Dedifferentiated amniotic fluid mesenchymal stem cell (primary cell): Measurements from ENCODE around the gene PHLPP1.

Experiments used
- DNase-seq: peaks from one replicate; pipeline ENCODE4 v3.0.0-alpha.2; 2016; ENCODE audit errors: extremely low spot score

Gene PHLPP1

DNA sequence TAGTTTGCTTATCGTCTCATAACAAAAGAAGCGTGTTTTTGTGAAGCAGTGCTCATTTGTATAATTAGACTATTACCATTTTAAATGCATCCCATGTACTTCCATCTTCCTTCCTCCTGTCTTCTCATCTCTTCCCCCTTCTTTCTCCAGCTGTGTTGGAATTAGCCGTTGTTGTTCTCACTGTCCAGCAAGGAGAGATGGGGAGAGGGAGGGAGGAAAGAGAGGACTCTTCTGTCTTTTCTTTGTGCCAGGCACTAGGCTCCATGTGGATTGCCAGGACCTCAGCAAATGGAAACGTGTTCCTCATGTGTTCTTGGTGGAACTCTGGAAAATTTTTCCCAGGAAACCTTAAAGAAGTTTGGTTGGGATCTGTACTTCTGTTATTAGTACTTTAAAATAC, 131.7 kb downstream of the PHLPP1 start:
- DNase-seq, result no peak

DNA sequence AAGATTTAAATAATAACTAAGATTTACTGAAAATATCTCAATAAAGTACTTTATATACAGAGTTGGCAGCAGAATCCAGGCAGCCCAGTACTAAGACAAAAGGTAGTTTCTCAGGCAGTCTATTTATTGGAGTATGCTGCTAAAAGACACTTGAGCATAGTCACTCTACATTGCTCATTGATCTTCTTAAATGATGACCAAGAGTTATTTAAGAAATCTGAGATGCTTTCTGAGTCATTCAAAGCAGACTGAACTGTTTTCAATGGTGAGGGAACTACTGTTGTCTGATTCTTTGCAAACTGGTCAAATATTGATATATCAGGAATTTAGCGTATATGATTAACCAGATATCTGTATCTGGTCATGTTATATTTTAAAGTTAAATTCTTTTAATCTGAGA, 133.6 kb downstream of the PHLPP1 start:
- no peak for DNase-seq

DNA sequence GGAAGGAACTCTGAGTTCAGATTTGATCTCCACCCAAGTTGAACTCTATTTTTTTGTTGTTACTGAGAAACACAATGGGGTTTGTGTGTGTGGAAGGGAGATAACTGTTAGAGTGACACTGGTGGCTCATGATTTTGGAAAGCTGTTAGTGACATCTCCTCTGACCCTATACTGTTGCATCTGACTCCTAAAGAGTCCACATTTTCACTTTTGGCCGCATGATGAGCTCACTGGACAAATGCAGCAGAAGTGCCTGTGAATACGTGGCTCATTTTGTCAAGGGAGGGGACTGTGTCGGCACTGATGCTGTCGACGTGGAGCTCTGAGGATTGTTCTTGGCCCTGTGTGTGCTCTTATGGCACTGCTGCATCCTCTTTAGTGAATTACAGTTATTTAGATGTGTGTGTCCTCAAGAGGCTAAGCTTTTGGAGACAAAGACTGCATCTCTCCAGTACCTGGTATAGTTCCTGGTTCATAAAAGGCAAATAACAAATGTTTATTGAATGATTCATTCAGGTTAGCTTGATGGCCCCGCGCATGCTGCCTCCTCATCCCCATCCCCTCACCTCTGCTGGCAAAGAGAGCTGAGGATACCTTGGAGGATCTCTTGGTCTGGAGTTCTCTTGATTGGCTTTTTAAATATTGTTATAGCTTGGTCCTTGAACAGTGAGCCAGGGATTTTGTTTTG, 135.4 kb downstream of the PHLPP1 start:
- no peak for DNase-seq

DNA sequence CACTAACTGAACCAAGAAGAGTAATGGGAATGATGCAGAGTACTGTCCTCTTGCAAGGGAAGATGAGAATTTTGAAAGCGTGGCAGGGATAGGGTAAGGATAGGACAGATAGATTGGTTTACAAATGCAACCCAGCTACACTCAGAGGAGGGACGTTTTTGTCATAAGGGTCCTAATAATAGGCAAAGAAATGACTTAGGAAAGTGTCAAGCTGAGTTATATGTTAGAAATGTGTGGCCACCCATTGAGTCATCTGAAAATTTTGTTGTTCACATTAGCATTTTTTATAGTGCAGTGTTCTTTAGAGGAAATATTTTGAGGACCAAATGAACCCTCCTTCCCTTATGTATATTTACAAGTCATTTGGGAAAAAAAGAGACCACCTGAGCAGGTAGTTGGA, 137.5 kb downstream of the PHLPP1 start:
- DNase-seq, result no peak

DNA sequence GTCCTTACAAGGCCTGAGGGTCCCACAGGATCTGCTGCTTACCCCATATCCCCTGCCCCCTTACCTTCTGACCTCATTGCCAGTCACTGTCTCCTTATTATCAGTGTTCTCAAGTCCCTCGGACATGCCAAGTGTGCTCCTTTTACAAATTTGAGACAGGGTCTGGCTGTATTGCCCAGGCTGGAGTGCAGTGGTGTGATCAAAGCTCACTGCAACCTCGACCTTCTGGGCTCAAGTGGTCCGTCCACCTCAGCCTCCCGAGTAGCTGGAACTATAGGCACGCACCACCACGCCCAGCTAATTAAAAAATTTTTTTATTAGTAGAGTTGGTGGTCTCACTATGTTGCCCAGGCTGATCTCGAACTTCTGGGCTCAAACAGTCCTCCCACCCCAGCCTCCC, 141.0 kb downstream of the PHLPP1 start:
- no peak for DNase-seq

DNA sequence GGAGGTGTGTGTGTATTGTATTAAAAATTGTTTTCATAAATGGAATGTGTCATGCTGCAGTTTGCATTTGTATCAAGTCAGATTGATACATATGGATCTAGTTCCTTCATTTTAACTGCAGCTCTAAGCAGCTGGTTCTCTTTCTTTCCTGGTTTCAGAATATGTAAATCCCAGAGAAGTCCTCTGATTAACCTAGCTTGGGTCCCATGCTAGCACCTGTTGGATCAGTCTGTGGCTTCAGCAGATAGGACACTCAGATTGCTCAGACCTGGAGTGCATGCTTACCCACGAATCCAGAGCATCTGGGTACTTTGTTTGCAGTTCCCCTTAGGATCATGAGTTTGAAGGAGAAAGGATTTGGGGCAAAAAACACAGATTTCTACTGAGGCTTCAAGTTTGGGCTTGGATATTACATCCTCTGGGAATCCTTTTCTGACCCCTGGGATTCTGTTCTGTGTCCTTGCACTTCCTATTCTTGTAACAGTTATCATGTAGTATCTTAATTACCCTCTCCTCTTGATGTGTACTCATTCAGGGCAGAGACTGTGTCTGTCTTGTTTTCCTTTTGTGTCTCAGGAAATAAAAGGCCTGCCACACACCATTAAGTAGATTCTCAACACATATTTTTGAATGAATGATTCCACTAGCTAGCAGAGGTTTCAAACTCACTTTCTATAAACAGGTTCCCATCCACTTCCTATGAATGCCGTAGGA, 142.1 kb downstream of the PHLPP1 start:
- no peak for DNase-seq

DNA sequence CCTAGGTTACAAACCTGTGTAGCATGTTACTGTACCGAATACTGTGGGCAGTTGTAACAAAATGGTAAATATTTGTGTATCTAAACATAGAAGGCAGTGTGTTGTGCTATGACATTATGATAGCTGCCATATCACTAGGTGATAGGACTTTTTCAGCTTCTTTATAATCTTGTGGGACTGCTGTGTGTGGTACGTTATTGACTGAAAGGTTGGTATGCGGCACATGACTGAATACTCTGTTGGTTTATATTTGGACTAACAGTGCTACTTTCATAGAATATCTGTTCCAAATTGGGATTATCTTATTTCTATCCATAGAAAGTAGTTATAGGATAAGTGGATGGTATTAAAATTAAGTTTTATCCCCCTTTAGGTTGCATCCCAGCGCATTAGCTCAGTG, 144.7 kb downstream of the PHLPP1 start:
- DNase-seq, result no peak

DNA sequence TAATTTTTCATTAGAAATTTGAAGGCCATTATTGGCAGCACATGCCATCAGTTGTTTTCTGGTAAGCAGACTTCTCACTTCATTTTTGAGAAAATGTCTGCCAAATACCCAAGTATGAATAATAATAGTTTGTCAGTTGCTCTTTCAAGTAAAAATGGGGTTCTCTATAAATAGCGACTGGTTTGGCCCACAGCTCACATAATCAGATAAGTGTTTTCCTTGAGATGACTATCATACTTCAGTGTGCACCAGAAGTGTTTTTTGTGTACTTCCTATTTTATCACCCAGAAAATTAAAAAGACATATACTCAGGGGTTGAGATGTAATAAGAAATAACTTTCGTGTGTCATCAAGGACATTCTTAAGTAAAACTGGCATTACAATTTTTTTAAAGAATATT, 147.1 kb downstream of the PHLPP1 start:
- no peak for DNase-seq

DNA sequence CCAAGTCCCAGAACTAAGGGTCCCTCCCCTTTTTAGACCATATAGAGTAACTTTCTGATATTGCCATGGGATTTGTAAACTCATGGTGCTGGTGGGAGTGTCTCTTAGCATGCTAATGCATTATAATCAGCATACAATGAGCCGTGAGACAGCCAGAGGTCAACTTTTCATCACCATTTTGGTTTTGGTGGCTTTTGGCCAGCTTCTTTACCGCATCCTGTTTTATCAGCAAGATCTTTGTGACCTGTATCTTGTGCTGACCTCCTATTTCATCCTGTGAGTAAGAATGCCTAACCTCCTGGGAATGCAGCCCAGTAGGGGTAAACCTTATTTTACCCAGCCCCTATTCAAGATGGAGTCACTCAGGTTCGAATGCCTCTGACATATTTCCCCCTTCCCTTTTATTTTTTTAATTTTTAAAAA, 148.2 kb downstream of the PHLPP1 start:
- no peak for DNase-seq

DNA sequence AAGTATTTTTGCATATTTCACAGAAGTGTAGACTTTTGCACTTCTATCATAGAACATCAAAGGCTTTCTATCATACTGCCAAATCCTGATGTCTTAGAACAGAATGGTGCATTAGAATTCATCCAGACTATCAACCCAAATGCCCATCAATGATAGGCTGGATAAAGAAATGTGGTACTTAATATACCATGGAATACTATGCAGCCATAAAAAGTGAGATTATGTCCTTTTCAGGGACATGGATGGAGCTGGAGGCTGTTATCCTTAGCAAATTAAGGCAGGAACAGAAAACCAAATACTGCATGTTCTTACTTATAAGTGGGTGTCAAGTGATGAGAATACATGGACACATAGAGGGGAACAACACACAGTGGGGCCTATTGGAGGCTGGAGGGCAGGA, 150.2 kb downstream of the PHLPP1 start:
- DNase-seq, result no peak

DNA sequence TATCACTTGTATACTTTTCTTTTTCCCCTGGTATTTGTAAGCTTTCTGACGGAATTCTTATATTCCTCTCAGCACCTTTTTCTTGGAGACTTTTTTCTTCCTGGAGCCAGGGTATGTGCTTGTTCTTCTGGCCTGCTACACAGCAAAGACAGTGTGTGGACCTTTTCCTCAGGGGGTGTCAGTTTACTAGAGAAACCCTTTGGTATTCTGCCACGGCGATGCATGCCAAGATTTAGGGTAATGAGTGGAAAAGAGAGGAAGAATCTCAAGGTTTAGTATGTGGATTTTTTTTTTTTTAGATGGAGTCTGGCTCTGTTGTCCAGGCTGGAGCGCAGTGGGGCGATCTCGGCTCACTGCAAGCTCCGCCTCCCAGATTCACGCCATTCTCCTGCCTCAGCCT, 152.2 kb downstream of the PHLPP1 start:
- no peak for DNase-seq

DNA sequence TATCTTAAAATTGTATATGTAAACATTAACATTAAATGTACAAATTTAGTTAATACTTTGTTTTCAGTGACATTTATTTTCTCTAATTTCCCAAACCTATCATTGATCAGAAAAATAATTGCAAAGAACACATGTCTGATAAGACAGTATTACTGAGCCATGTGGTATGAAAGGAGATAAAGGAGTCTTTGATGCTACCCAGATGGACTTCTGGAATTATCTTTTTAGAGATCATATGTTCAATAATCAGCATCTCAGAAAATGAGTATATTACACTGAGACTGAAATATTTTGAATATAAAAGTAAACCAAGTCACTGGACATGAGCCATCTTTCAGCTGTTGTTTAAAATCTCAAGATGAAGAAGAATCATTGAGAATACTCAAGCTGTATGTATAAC, 153.3 kb downstream of the PHLPP1 start:
- DNase-seq, result no peak

DNA sequence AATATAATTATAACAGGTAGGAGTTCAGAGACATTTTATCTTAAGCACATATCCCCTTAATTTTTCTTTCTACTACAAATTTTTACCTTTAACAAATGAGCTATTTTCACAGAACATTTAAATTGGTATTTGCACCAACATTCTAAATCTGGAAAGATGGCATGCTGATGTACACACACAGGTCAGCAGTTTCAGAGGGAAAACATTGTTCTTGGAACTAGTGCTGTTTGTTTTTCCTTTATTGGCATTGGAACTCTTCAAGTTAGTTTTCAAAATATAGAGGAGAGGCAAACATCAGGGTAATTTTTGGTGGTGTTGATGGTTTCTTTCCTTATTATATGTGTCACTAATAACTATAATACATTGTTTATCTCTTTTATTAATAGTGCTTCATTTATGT, 155.3 kb downstream of the PHLPP1 start:
- no peak for DNase-seq

DNA sequence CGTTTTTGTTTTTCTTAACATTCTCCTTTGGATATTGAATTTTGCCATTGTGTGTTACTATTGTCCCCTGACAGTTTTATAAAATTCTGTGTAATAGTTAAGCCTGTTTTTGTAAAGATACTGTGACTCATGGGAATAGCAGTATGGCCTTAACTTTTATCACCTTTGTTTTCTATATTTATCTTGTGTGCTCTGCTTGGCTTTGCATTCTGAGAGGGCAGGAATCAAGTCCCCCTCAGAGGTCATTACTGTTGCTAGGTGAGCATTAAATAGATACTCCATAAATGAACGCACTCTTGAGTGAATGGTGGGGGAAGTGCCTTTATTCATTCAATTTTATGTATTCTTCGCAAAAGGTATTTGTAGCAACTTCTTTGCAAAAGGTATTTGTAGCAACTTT, 160.0 kb downstream of the PHLPP1 start:
- no peak for DNase-seq

DNA sequence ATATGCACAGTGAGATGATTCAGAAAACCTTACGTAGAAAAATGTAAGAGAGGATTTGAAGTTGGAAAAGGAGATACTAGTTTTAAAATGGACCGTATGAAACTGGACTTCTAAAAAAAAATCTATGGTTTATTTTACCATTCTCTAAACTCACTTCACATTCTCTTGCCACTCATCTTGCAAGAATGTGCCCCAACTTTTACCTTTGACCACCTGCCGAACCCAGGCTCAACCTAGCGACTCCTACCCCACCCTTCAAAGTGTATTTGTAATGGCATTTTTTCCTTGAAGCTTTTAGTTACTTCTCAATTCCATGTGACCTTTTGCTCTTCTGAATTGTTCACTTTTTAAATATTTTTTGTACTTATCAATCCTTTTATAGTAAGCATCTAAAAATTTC, 160.8 kb downstream of the PHLPP1 start:
- DNase-seq, result no peak

DNA sequence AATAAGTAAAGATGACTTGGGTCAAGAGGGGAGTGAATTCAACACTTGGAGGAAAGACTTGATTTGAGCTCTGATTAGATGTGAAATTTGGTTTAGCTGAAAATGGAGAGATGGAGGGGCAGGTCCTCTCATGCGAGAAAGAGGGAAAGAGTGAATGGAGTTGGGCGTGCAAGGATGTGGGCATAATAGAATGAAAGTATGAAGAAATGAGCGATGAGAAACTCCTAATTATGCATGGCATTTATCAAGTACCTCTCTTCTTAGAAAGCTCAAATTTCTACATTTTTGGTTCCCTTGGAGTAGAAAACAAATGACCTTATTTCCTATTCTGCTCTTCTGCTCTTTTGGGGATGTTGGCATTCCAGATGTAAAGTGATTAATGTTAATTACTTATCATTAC, 161.5 kb downstream of the PHLPP1 start:
- no peak for DNase-seq

DNA sequence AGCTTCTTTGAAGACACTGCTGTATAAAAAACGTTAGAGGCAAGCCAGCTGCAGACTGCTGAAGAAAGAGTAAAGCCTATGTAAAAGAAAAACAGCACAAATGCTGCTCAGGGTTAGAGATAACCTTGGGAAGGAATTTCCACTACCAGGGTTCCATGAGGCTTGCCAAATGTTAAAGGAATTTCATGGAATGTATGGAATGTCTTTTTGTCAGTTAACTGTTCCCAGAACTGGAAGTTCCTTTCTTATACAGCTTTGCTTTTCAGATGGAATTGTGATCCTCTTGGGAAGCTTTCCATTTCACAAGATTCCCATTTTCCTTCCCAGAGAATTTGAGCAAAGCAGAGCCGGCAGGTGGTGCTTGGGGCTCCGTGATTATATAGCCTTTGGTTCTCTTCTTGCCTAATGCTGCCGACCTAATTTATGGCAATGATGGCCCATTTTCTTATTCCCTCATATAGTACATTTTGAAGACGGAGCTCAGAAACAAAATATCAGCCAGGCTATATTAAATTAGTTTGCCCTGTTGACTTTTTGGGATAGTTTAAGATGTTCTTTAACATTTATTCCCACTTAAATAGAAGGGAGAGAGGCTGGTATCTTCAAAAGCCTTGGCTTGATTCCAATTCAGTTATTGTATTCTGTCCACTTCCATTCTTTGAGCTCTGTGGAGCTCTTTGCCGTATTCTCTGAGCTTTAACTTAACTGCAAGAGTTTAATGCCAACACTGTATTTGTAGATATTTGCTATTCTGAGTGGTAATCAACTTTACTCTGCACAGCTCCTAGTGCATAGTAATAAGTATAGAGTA, 162.3 kb downstream of the PHLPP1 start:
- DNase-seq, result peak; percentile 55

DNA sequence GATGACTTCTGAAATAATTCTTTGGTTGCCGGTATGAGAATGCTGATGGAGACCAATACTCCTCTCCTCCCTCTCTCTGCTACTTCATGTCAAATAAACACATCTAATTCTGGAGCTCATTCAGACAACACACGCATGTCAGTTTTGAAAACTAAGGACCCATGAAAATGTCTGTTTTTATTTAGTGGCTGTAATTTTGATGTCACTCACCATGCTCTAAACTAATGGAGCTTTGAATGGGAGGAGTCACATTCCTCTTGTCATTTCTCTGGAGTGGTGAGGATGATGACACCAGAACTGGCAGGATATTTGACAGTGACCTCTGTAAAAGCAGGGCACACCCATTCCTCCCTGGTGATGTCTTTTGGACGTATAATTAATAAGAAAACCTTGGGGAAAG, 163.0 kb downstream of the PHLPP1 start:
- no peak for DNase-seq

DNA sequence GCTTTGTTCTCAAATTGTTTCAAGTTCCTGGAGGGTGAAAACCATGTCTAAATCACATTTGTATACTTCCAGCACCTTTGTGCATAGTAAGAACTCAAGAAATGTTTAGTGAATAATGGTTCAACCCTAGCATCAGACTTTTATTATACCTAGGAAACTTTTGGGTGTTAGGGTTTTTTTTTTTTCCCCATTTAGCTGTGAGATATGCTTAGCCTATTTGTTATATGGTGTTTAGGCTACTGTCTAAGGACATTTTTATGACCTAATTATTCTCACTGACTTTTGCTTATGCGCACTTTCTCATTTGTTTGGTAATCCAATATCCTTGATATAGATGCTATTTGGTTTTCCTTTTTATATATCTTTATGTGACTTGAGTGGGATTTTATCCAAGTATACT, 164.7 kb downstream of the PHLPP1 start:
- no peak for DNase-seq

DNA sequence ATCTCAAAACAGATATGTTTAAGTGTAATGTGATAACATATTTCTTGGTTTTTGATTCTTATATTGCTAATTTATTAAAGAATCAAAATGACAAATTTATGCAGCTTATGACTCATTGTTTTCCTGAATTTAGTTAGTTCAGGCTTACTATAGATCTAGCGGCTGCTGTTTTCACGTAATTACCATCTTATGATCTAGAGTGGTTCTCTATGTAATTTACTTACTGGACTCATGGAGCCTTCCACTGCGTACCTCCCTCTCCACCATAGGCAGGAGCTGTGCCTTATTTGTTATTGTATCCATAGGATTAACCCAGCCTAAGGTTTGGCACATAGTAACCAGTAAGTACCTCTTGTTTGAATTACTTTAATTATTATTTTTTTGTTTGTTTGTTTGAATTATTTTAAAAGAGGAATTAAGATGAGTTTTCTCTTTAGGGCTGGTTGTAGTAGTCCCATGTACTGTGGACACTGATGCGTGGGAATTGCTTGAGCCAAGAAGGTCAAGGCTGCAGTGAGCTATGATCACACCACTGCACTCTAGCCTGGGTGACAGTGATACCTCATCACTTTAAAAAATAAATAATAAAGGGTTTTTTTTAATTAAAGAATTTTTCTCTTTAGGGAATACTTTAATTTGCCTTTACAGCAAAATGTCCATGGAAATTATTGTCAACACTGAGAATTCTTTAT, 165.5 kb downstream of the PHLPP1 start:
- no peak for DNase-seq

DNA sequence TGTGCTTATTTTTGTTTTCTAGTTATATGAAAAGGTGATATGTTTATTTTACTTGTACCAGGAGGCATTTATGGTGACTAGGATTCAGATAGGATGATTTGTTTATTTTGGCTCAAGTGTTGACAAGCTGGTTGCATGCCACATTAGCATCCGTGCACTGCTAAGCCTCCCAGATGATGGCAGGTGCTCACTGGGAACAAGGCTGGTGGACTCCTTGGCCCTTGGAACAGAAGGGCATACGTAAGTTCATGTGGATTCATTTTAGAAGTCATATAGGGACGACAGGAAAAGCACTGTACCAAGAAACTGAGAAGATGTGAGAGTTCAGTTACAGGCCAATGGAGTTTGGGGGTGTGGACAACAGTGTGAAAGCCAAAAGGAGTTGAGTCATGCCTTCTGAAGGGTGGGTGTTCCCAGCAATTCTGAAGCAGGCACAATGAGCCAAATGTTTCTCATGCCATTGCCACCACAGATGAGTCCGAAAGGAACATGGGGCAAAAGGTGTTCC, 166.2 kb downstream of the PHLPP1 start:
- DNase-seq, result peak; percentile 93
